A549 (cell line): ENCODE measurements around the gene DNAH5.

Experiments
- BHLHE40 ChIP-seq: IDR thresholded peaks from 2 replicates; pipeline ENCODE4 v1.6.1; 2012; ENCODE audit warnings: low read depth, low read length, inconsistent platforms
- CTCF ChIP-seq: fragments of >200 bp; sonication (Bioruptor Twin); formaldehyde crosslinking; IDR thresholded peaks from 3 replicates; pipeline ENCODE4 v1.5.1; 2016
- EP300 ChIP-seq, 2 experiments: fragments of >200 bp; sonication (Bioruptor Twin); formaldehyde crosslinking; IDR thresholded peaks; 2 replicates in 1 of 2; 3 replicates in 1 of 2; pipeline ENCODE4 v1.6.1; 2016 to 2017
- MAX ChIP-seq: IDR thresholded peaks from 2 replicates; pipeline ENCODE4 v1.6.1; 2012
- SMC3 ChIP-seq: fragments of >200 bp; sonication (Bioruptor Twin); formaldehyde crosslinking; IDR thresholded peaks from 3 replicates; pipeline ENCODE4 v1.6.1; 2018; ENCODE audit warnings: inconsistent platforms

- no peak for TF ChIP-seq CTCF
- TF ChIP-seq MAX: no peak
- no peak for TF ChIP-seq BHLHE40
- no peak for TF ChIP-seq EP300 (IDR thresholded peaks at IDR 0.05)
- no peak for TF ChIP-seq SMC3
Observed at GRCh38 chr5:13919087-13919486, 25.4 kb downstream of the DNAH5 start.
